ENCODE measurements around the gene RNF2.

Gene RNF2

GRCh38 chr1:185041742-185042141 lies 3.6 kb upstream of the RNF2 start:
- no peaks in the 10 kb centered on the region for H3K9me3 ChIP-seq (replicated peaks in 1 of 2; ENCODE audit: control insufficient read depth in 2 of 2, insufficient read depth in 1 of 2, low read depth in 1 of 2, low read length in 2 of 2)
- DNase-seq (ENCODE audit: low spot score): no peak
- H2BK5ac ChIP-seq (ENCODE audit: low read length): no peak overlapping the region
- H3K4me1 ChIP-seq (ENCODE audit: control insufficient read depth in 2 of 2, insufficient read depth in 1 of 2, low read depth in 1 of 2, low read length in 2 of 2): no peaks in the 10 kb centered on the region
- H3K27me3 ChIP-seq (ENCODE audit: control insufficient read depth in 3 of 3, insufficient read depth in 3 of 3, low read depth in 1 of 3, low read length in 3 of 3): peaks cover 0 to 2% (median 0%) of the 10 kb centered on the region in 3 experiments
- H3K4me2 ChIP-seq (ENCODE audit: insufficient read depth, low read length, poor library complexity, severe bottlenecking): no peak overlapping the region
- H3K14ac ChIP-seq (ENCODE audit: low read length): no peak overlapping the region
- no peak overlapping the region for H4K91ac ChIP-seq (ENCODE audit: low read depth, low read length, poor library complexity)
- H2AFZ ChIP-seq (ENCODE audit: low read length): no peak overlapping the region
- no peak overlapping the region for H3K23ac ChIP-seq (ENCODE audit: low read depth, low read length, poor library complexity)
- no peak overlapping the region for H2BK12ac ChIP-seq (ENCODE audit: low read length)
- no peak overlapping the region for H3K4ac ChIP-seq (ENCODE audit: low read length)
- no peak overlapping the region for H3K27ac ChIP-seq (replicated peaks; ENCODE audit: low read length)
- no peak overlapping the region for H3K9ac ChIP-seq (ENCODE audit: low read depth, low read length, poor library complexity)
- H3K18ac ChIP-seq (ENCODE audit: low read length): no peak overlapping the region
- no peaks in the 10 kb centered on the region for H3K79me1 ChIP-seq (ENCODE audit: low read depth, low read length)
- H2BK15ac ChIP-seq (ENCODE audit: low read length): no peak overlapping the region
- H2BK120ac ChIP-seq (ENCODE audit: low read depth, low read length): no peak overlapping the region
- H3K4me3 ChIP-seq (ENCODE audit: low read length in 2 of 2): no peak overlapping the region
- no peaks in the 10 kb centered on the region for H3K36me3 ChIP-seq (replicated peaks in 1 of 2; ENCODE audit: control insufficient read depth in 2 of 2, insufficient read depth in 2 of 2, low read length in 2 of 2)
- no peak overlapping the region for H2AK5ac ChIP-seq (ENCODE audit: low read depth, low read length)
- no CpG with 5 or more reads among the region's 1 CpG for WGBS, 2 donors (ENCODE audit: extremely low coverage in 2 of 2, insufficient read length in 2 of 2, insufficient replicate concordance in 1 of 2)
- H4K8ac ChIP-seq (ENCODE audit: low read depth, low read length): no peak overlapping the region

GRCh38 chr1:185042737-185043136 lies 2.6 kb upstream of the RNF2 start:
- H3K36me3 ChIP-seq (replicated peaks in 1 of 2; ENCODE audit: control insufficient read depth in 2 of 2, insufficient read depth in 2 of 2, low read length in 2 of 2): no peaks in the 10 kb centered on the region

GRCh38 chr1:185044387-185044786 lies 971 bp upstream of the RNF2 start:
- Histone ChIP-seq H4K91ac (ENCODE audit: low read depth, low read length, poor library complexity) (no peak overlapping the region), H2AK5ac (ENCODE audit: low read depth, low read length) (no peak overlapping the region), H2AFZ (ENCODE audit: low read length) (no peak overlapping the region), H3K4ac (ENCODE audit: low read length) (no peak overlapping the region), H3K9me3 (replicated peaks in 1 of 2; ENCODE audit: control insufficient read depth in 2 of 2, insufficient read depth in 1 of 2, low read depth in 1 of 2, low read length in 2 of 2) (no peaks in the 10 kb centered on the region), H3K14ac (ENCODE audit: low read length) (no peak overlapping the region), H2BK5ac (ENCODE audit: low read length) (no peak overlapping the region), H3K4me2 (ENCODE audit: insufficient read depth, low read length, poor library complexity, severe bottlenecking) (no peak overlapping the region), H3K23ac (ENCODE audit: low read depth, low read length, poor library complexity) (no peak overlapping the region), H3K4me3 (ENCODE audit: low read length in 2 of 2) (no peak overlapping the region), H3K79me1 (ENCODE audit: low read depth, low read length) (no peaks in the 10 kb centered on the region), H3K27ac (replicated peaks; ENCODE audit: low read length) (no peak overlapping the region), H2BK120ac (ENCODE audit: low read depth, low read length) (no peak overlapping the region), H3K9ac (ENCODE audit: low read depth, low read length, poor library complexity) (no peak overlapping the region), H2BK12ac (ENCODE audit: low read length) (no peak overlapping the region), H3K4me1 (ENCODE audit: control insufficient read depth in 2 of 2, insufficient read depth in 1 of 2, low read depth in 1 of 2, low read length in 2 of 2) (peaks cover 4 to 12% of the 10 kb centered on the region in 2 donors), H2BK15ac (ENCODE audit: low read length) (no peak overlapping the region), H4K8ac (ENCODE audit: low read depth, low read length) (no peak overlapping the region), H3K18ac (ENCODE audit: low read length) (no peak overlapping the region), H3K36me3 (replicated peaks in 1 of 2; ENCODE audit: control insufficient read depth in 2 of 2, insufficient read depth in 2 of 2, low read length in 2 of 2) (no peaks in the 10 kb centered on the region), H3K27me3 (ENCODE audit: control insufficient read depth in 3 of 3, insufficient read depth in 3 of 3, low read depth in 1 of 3, low read length in 3 of 3) (peaks cover 0 to 2% (median 0%) of the 10 kb centered on the region in 3 experiments)
- DNase-seq (ENCODE audit: low spot score): no peak
- WGBS, 2 donors (ENCODE audit: extremely low coverage in 2 of 2, insufficient read length in 2 of 2, insufficient replicate concordance in 1 of 2): no CpG with 5 or more reads among the region's 8 CpGs

More at GRCh38 chr1:185042737-185043136, 2.6 kb upstream of the RNF2 start:
- no peak overlapping the region for H4K91ac ChIP-seq (ENCODE audit: low read depth, low read length, poor library complexity)
- no peak overlapping the region for H3K14ac ChIP-seq (ENCODE audit: low read length)
- H2AK5ac ChIP-seq (ENCODE audit: low read depth, low read length): no peak overlapping the region
- no peaks in the 10 kb centered on the region for H3K9me3 ChIP-seq (replicated peaks in 1 of 2; ENCODE audit: control insufficient read depth in 2 of 2, insufficient read depth in 1 of 2, low read depth in 1 of 2, low read length in 2 of 2)
- no peak overlapping the region for H4K8ac ChIP-seq (ENCODE audit: low read depth, low read length)
- peaks cover 1 to 8% of the 10 kb centered on the region in 2 donors for H3K4me1 ChIP-seq (ENCODE audit: control insufficient read depth in 2 of 2, insufficient read depth in 1 of 2, low read depth in 1 of 2, low read length in 2 of 2)
- H3K9ac ChIP-seq (ENCODE audit: low read depth, low read length, poor library complexity): no peak overlapping the region
- WGBS, 2 donors (ENCODE audit: extremely low coverage in 2 of 2, insufficient read length in 2 of 2, insufficient replicate concordance in 1 of 2): no CpG with 5 or more reads among the region's 6 CpGs
- H2BK15ac ChIP-seq (ENCODE audit: low read length): no peak overlapping the region
- H3K27ac ChIP-seq (replicated peaks; ENCODE audit: low read length): no peak overlapping the region
- H3K27me3 ChIP-seq (ENCODE audit: control insufficient read depth in 3 of 3, insufficient read depth in 3 of 3, low read depth in 1 of 3, low read length in 3 of 3): peaks cover 0 to 2% (median 0%) of the 10 kb centered on the region in 3 experiments
- H3K4ac ChIP-seq (ENCODE audit: low read length): no peak overlapping the region
- H2BK5ac ChIP-seq (ENCODE audit: low read length): no peak overlapping the region
- H2AFZ ChIP-seq (ENCODE audit: low read length): no peak overlapping the region
- no peaks in the 10 kb centered on the region for H3K79me1 ChIP-seq (ENCODE audit: low read depth, low read length)
- no peak overlapping the region for H3K18ac ChIP-seq (ENCODE audit: low read length)
- no peak overlapping the region for H2BK120ac ChIP-seq (ENCODE audit: low read depth, low read length)
- DNase-seq (ENCODE audit: low spot score): no peak
- H2BK12ac ChIP-seq (ENCODE audit: low read length): no peak overlapping the region
- no peak overlapping the region for H3K23ac ChIP-seq (ENCODE audit: low read depth, low read length, poor library complexity)
- H3K4me3 ChIP-seq (ENCODE audit: low read length in 2 of 2): no peak overlapping the region
- H3K4me2 ChIP-seq (ENCODE audit: insufficient read depth, low read length, poor library complexity, severe bottlenecking): no peak overlapping the region

GRCh38 chr1:185045814-185046492 lies 595 bp downstream of the RNF2 start:
- Histone ChIP-seq H2BK12ac (ENCODE audit: low read length) (no peak overlapping the region), H3K14ac (ENCODE audit: low read length) (peak overlapping the region; percentile 17), H3K9ac (ENCODE audit: low read depth, low read length, poor library complexity) (peak overlapping the region; percentile 88), H3K4me1 (ENCODE audit: control insufficient read depth in 2 of 2, insufficient read depth in 1 of 2, low read depth in 1 of 2, low read length in 2 of 2) (peaks cover 4 to 12% of the 10 kb centered on the region in 2 donors), H3K4me2 (ENCODE audit: insufficient read depth, low read length, poor library complexity, severe bottlenecking) (peak overlapping the region; percentile 64), H3K9me3 (replicated peaks in 1 of 2; ENCODE audit: control insufficient read depth in 2 of 2, insufficient read depth in 1 of 2, low read depth in 1 of 2, low read length in 2 of 2) (no peaks in the 10 kb centered on the region), H3K27me3 (ENCODE audit: control insufficient read depth in 3 of 3, insufficient read depth in 3 of 3, low read depth in 1 of 3, low read length in 3 of 3) (peaks cover 0 to 2% (median 0%) of the 10 kb centered on the region in 3 experiments), H3K18ac (ENCODE audit: low read length) (peak overlapping the region; percentile 97), H2BK5ac (ENCODE audit: low read length) (peak overlapping the region; percentile 94), H3K36me3 (replicated peaks in 1 of 2; ENCODE audit: control insufficient read depth in 2 of 2, insufficient read depth in 2 of 2, low read length in 2 of 2) (no peaks in the 10 kb centered on the region), H3K79me1 (ENCODE audit: low read depth, low read length) (no peaks in the 10 kb centered on the region), H2BK15ac (ENCODE audit: low read length) (no peak overlapping the region), H3K4ac (ENCODE audit: low read length) (no peak overlapping the region), H2BK120ac (ENCODE audit: low read depth, low read length) (peak overlapping the region; percentile 77), H3K4me3 (ENCODE audit: low read length in 2 of 2) (peak overlapping the region; percentile 82 to 92), H2AFZ (ENCODE audit: low read length) (peak overlapping the region; percentile 92), H3K23ac (ENCODE audit: low read depth, low read length, poor library complexity) (peak overlapping the region; percentile 68), H2AK5ac (ENCODE audit: low read depth, low read length) (peak overlapping the region; percentile 72), H4K8ac (ENCODE audit: low read depth, low read length) (no peak overlapping the region), H4K91ac (ENCODE audit: low read depth, low read length, poor library complexity) (no peak overlapping the region), H3K27ac (replicated peaks; ENCODE audit: low read length) (peak overlapping the region; percentile 60)
- peak; percentile 44 for DNase-seq (ENCODE audit: low spot score)
- no CpG with 5 or more reads among the region's 52 CpGs for WGBS, 2 donors (ENCODE audit: extremely low coverage in 2 of 2, insufficient read length in 2 of 2, insufficient replicate concordance in 1 of 2)

Data from neuronal stem cell (in vitro differentiated cells).